Small intestine (tissue), 7 donors: ENCODE data around the gene CHI3L1. TPM values are rescaled to one million over a fixed set of nuclear protein-coding genes. Genes with fewer than 3 reads are reported as not detected.

Source experiments
- DNase-seq, 2 donors: peaks; one replicate each; pipeline versions ENCODE4 v3.0.0 to v3.0.0-alpha.2; 2013
- FAIRE-seq: peaks from 2 replicates; lab custom pipeline; 2012; peaks lifted over from hg19 to GRCh38; lab: Jason Lieb, UNC
- H3K27ac ChIP-seq, 3 donors: one replicate each; pipeline ENCODE4 v1.5.1; 2013; ENCODE audit warnings: low read length in 2 of 3, mild to moderate bottlenecking in 2 of 3, control low read depth in 1 of 3, inconsistent platforms in 1 of 3, low read depth in 1 of 3, moderate library complexity in 1 of 3
- H3K27me3 ChIP-seq, 3 donors: one replicate each; pipeline ENCODE4 v1.6.1; 2013; ENCODE audit warnings: low read length in 3 of 3, inconsistent platforms in 1 of 3; ENCODE audit not compliant: control insufficient read depth in 3 of 3, insufficient read depth in 3 of 3
- H3K36me3 ChIP-seq, 3 donors: one replicate each; pipeline ENCODE4 v1.6.1; 2013; ENCODE audit warnings: low read length in 3 of 3, inconsistent platforms in 1 of 3, low read depth in 1 of 3, mild to moderate bottlenecking in 1 of 3, moderate library complexity in 1 of 3; ENCODE audit not compliant: control insufficient read depth in 3 of 3, insufficient read depth in 2 of 3
- H3K4me1 ChIP-seq, 3 donors: one replicate each; pipeline ENCODE4 v1.6.1; 2013; ENCODE audit warnings: low read length in 2 of 3, inconsistent platforms in 1 of 3, low read depth in 1 of 3, mild to moderate bottlenecking in 1 of 3, moderate library complexity in 1 of 3; ENCODE audit not compliant: control insufficient read depth in 3 of 3, insufficient read depth in 2 of 3
- H3K4me3 ChIP-seq, 3 donors: one replicate each; pipeline ENCODE4 v1.5.1; 2013; ENCODE audit warnings: low read length in 3 of 3, control low read depth in 1 of 3, inconsistent platforms in 1 of 3, low read depth in 1 of 3, mild to moderate bottlenecking in 1 of 3, moderate library complexity in 1 of 3
- H3K9me3 ChIP-seq, 2 donors: one replicate each; pipeline ENCODE4 v1.6.1; 2013; ENCODE audit warnings: low read depth in 1 of 2, low read length in 1 of 2; ENCODE audit not compliant: control insufficient read depth in 2 of 2, insufficient read depth in 1 of 2
- WGBS, 3 donors: extraction: QIAGEN DNeasy Blood & Tissue Kit; methylation state at CpG; one replicate each; pipeline ENCODE4 v1.1.7; 2013; 5-methylcytosine and 5-hydroxymethylcytosine counted together
- polyA plus RNA-seq, 4 donors: library from polyadenylated mRNA; stranded (reverse) in 3 of 4; unstranded in 1 of 4; fragments of 200-250 nt in 3 of 4; fragments of 120-200 nt in 1 of 4; gene quantifications; one replicate each; pipeline versions ENCODE4 v1.2.1 to v1.2.3, GENCODE V29; 2013
- donor health status: healthy with polysubstance abuse.
- donor health status: control.
- donor health status: control.
- donor health status: Bipolar disorder and iron deficiency.
- donor health status: healthy.

The CHI3L1 gene
- polyA plus RNA-seq, 4 donors, result 0.16 to 1.6 (median 0.90) TPM

- 89 to 94% (median 93%) methylated on average over 3 of the region's 3 CpGs for WGBS, 3 donors
- Histone ChIP-seq H3K4me1 (no peaks in the 10 kb centered on the region), H3K4me3 (no peak overlapping the region), H3K9me3 (no peaks in the 10 kb centered on the region), H3K27me3 (peaks cover 0 to 6% (median 0%) of the 10 kb centered on the region in 3 donors), H3K27ac (no peak overlapping the region), H3K36me3 (no peaks in the 10 kb centered on the region)
- FAIRE-seq (no peak), DNase-seq (no peak)
These were observed 25.3 kb upstream of the CHI3L1 start for GRCh38 chr1:203211812-203212211.

GRCh38 chr1:203210988-203211387 lies 24.5 kb upstream of the CHI3L1 start:
- H3K36me3 ChIP-seq, result no peaks in the 10 kb centered on the region
- H3K27ac ChIP-seq, result no peak overlapping the region
- H3K27me3 ChIP-seq, result no peaks in the 10 kb centered on the region
- FAIRE-seq (no peak), DNase-seq (no peak)
- no peak overlapping the region for H3K4me3 ChIP-seq
- H3K4me1 ChIP-seq, result no peaks in the 10 kb centered on the region
- H3K9me3 ChIP-seq, result no peaks in the 10 kb centered on the region

DNA sequence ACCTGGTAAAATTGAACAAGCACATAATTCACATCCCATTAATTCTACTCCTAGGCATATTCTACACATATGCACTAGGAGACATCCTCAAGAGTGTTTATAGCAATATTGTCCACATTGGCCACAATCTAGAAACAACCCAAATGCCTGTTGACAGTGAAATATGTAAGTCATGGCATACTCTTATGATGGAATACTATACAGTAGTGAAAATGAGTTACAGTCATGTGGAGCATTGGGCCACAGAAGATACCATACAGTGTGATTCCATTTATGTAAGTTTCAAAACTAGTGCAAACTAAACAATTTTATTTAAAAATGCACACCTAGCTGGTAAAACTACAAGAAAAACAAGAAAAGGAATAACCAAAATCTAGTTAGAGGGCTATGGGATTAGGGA lies 23.8 kb upstream of the CHI3L1 start:
- Histone ChIP-seq H3K4me1 (no peaks in the 10 kb centered on the region), H3K36me3 (no peaks in the 10 kb centered on the region), H3K4me3 (no peak overlapping the region), H3K27ac (no peak overlapping the region), H3K27me3 (no peaks in the 10 kb centered on the region), H3K9me3 (no peaks in the 10 kb centered on the region)
- FAIRE-seq, result no peak
- DNase-seq, result no peak

DNA sequence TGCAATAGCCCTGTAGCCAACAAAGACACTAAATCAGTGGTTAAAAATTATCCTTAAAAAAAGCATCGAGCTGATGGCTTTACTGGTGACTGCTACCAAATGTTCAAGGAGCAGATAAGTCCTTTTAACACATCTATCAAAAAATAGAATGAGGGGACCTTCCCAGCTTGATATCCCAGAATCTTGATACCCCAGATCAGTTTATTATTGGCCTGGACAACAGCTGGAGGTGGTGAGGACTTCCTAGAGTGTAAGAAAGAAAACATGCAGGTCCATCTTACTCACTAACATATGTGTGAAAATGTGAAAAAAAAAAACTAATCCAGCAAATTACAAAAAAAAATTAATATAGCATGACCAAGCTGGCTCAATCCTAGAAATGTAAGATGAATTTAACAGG lies 21.7 kb upstream of the CHI3L1 start:
- Histone ChIP-seq H3K36me3 (no peaks in the 10 kb centered on the region), H3K9me3 (no peaks in the 10 kb centered on the region), H3K27ac (no peak overlapping the region), H3K4me1 (no peaks in the 10 kb centered on the region), H3K27me3 (no peaks in the 10 kb centered on the region), H3K4me3 (no peak overlapping the region)
- DNase-seq (no peak), FAIRE-seq (no peak)
- WGBS, 3 donors, result 64 to 87% (median 72%) methylated on average over 1 of the region's 1 CpG

DNA sequence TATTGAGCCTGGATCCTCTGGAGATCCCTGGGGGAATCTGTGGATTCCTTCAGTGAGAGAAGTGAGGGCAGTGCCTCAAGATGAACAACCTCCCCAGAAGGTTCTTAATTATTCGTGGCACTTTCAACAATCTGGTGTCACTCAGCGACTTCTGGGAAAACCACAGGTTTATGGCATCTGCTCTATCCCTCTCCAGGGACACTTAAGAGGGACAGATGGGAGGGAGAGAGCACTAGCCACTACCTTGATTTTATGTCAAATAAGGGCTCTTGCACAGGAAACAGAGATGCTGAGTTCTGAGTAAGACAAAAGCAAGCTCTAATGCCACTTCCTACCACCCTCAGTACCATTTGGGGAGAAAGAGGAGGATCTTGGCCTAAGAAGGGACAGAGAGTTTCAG lies 21.2 kb upstream of the CHI3L1 start:
- Histone ChIP-seq H3K4me3 (no peak overlapping the region), H3K36me3 (no peaks in the 10 kb centered on the region), H3K4me1 (no peaks in the 10 kb centered on the region), H3K27me3 (no peaks in the 10 kb centered on the region), H3K27ac (no peak overlapping the region), H3K9me3 (no peaks in the 10 kb centered on the region)
- FAIRE-seq, result no peak
- WGBS, 3 donors, result 72 to 78% (median 72%) methylated on average over 2 of the region's 2 CpGs
- DNase-seq, result no peak

GRCh38 chr1:203206129-203206687 lies 19.7 kb upstream of the CHI3L1 start:
- 88 to 89% (median 89%) methylated on average over 5 of the region's 5 CpGs for WGBS, 3 donors
- no peaks in the 10 kb centered on the region for H3K36me3 ChIP-seq
- H3K4me3 ChIP-seq, result no peak overlapping the region
- no peak overlapping the region for H3K27ac ChIP-seq
- DNase-seq, result no peak
- no peaks in the 10 kb centered on the region for H3K9me3 ChIP-seq
- FAIRE-seq, result no peak
- no peaks in the 10 kb centered on the region for H3K27me3 ChIP-seq
- no peaks in the 10 kb centered on the region for H3K4me1 ChIP-seq

DNA sequence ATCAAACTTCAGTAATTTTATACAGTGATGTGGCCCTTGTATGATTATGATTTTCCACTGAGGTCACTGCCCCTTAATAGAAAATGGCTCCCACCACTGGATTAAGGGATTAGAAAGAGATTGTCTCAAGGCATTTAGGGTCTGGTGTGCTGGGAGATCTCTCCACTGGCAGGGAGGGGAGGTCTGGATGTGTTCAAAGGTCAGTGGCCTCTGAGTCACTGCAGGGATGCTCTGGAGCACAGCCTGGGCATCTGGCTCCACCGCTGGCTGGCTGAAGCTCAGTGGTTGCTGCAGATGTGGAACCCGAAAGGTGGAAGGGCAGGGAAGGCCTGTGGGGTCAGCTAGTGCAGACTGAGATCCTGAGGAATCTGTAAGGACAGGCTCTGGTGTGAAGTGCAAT lies 18.3 kb upstream of the CHI3L1 start:
- H3K27ac ChIP-seq, result no peak overlapping the region
- peaks cover 0 to 7% (median 0%) of the 10 kb centered on the region in 3 donors for H3K27me3 ChIP-seq
- DNase-seq, result no peak

GRCh38 chr1:203202431-203203245 lies 16.1 kb upstream of the CHI3L1 start:
- H3K4me1 ChIP-seq, result no peaks in the 10 kb centered on the region
- peak overlapping the region in 1 of 3 donors; percentile 76 for H3K27ac ChIP-seq
- FAIRE-seq, result no peak
- H3K27me3 ChIP-seq, result peaks cover 0 to 8% (median 0%) of the 10 kb centered on the region in 3 donors
- H3K9me3 ChIP-seq, result no peaks in the 10 kb centered on the region
- no peaks in the 10 kb centered on the region for H3K36me3 ChIP-seq
- DNase-seq, result no peak
- 75 to 84% (median 78%) methylated on average over 15 of the region's 15 CpGs for WGBS, 3 donors
- no peak overlapping the region for H3K4me3 ChIP-seq

More for the DNA sequence above, 18.3 kb upstream of the CHI3L1 start:
- FAIRE-seq, result no peak
- Histone ChIP-seq H3K9me3 (no peaks in the 10 kb centered on the region), H3K36me3 (no peaks in the 10 kb centered on the region), H3K4me1 (no peaks in the 10 kb centered on the region), H3K4me3 (no peak overlapping the region)
- WGBS, 3 donors, result 76 to 78% (median 77%) methylated on average over 2 of the region's 2 CpGs
